HCT116 (cell line): ENCODE measurements around the gene STK25.

Experiments used
- ATF3 ChIP-seq: IDR thresholded peaks from 2 replicates; pipeline ENCODE4 v1.6.1; 2012
- CTCF ChIP-seq, 3 experiments: fragments of 200-600 bp in 1 of 3; sonication (generic) in 1 of 3; IDR thresholded peaks in 2 of 3; conservative IDR thresholded peaks in 1 of 3; 2 replicates each; pipeline ENCODE4 v1.5.1; 2012 to 2017; ENCODE audit warnings: low read depth in 2 of 3, low read length in 2 of 3, antibody characterized with exemption in 1 of 3, borderline replicate concordance in 1 of 3, control low read depth in 1 of 3, mild to moderate bottlenecking in 1 of 3, mixed read lengths in 1 of 3, mixed run types in 1 of 3, moderate library complexity in 1 of 3; ENCODE audit not compliant: insufficient read depth in 1 of 3
- EGR1 ChIP-seq: IDR thresholded peaks from 2 replicates; pipeline ENCODE4 v1.6.1; 2012; ENCODE audit warnings: low read depth
- EZH2 ChIP-seq: fragments of 200-600 bp; sonication (generic); IDR thresholded peaks from 2 replicates; pipeline ENCODE4 v1.6.1; 2017; ENCODE audit warnings: antibody characterized with exemption, mixed run types
- ZNF274 ChIP-seq: fragments of 200-500 bp; sonication (Bioruptor generic); IDR thresholded peaks from 2 replicates; pipeline ENCODE4 v1.6.1; 2014; ENCODE audit warnings: mild to moderate bottlenecking, low read depth, low read length, inconsistent platforms

- TF ChIP-seq CTCF (IDR thresholded peaks at IDR 0.05 in 2 of 3, conservative IDR thresholded peaks at IDR 0.05 in 1 of 3; ENCODE audit: borderline replicate concordance in 1 of 3, insufficient read depth in 1 of 3, low read depth in 2 of 3, low read length in 2 of 3) (no peak), EGR1 (no peak), EZH2 (no peak), ZNF274 (no peak), ATF3 (no peak)
Measured at GRCh38 chr2:241545523-241546473, 37.4 kb upstream of the STK25 start.
